ENCODE data around the gene TGFB2.

- TF ChIP-seq CTCF (IDR thresholded peaks at IDR 0.05; ENCODE audit: extremely low read depth in 1 of 2, insufficient read depth in 1 of 2, low read depth in 1 of 2, low read length in 2 of 2): no peak
- TF ChIP-seq EZH2 (IDR thresholded peaks at IDR 0.05; ENCODE audit: borderline replicate concordance, low read depth, low read length, severe bottlenecking): no peak
- TF ChIP-seq GATA2 (IDR thresholded peaks at IDR 0.05; ENCODE audit: insufficient read depth, insufficient read length, low read depth, low read length): no peak
Measured at GRCh38 chr1:218488531-218488930, 143.4 kb downstream of the TGFB2 start.
